Right hindlimb (tissue), 1 donor: ENCODE data around the gene F10.
A peak's percentile ranks its signal among the peaks of the same experiment; 100 is the strongest.
"Not testable (repeated sequence)": the region's sequence is repeated elsewhere in the genome, so short reads cannot be mapped to it uniquely, and the experiment has no call there.

Experiments
- DNase-seq: peaks from one replicate; pipeline ENCODE4 v3.0.0-alpha.2; 2018

The F10 gene

GRCh38 chr13:113122550-113123225, at the start of gene F10:
Gene F10 (plus strand): TSS chr13:113122799. CDS start chr13:113122856, 57 bp downstream.
- DNase-seq, result peak; percentile 75

- no peak for DNase-seq
Observed at GRCh38 chr13:113073942-113074341, 48.7 kb upstream of the F10 start.

- no peak for DNase-seq
Observed at GRCh38 chr13:113074401-113074800, 48.2 kb upstream of the F10 start.

GRCh38 chr13:113074876-113075275, 47.7 kb upstream of the F10 start:
- DNase-seq, result no peak

- no peak for DNase-seq
Observed at GRCh38 chr13:113075711-113076110, 46.9 kb upstream of the F10 start.

- no peak for DNase-seq
Observed at GRCh38 chr13:113076681-113077401, 45.8 kb upstream of the F10 start.

GRCh38 chr13:113077566-113077952, 45.0 kb upstream of the F10 start:
- DNase-seq, result no peak

- no peak for DNase-seq
Observed at GRCh38 chr13:113077953-113078901, 44.4 kb upstream of the F10 start.

GRCh38 chr13:113078902-113079780, 43.5 kb upstream of the F10 start:
- DNase-seq, result peak; percentile 82

GRCh38 chr13:113079781-113080080, 42.9 kb upstream of the F10 start:
- not testable (repeated sequence) for DNase-seq

- no peak for DNase-seq
Observed at GRCh38 chr13:113080361-113080831, 42.2 kb upstream of the F10 start.

- DNase-seq, result no peak
Observed at GRCh38 chr13:113080901-113081521, 41.6 kb upstream of the F10 start.

- DNase-seq, result no peak
Observed at GRCh38 chr13:113082198-113083021, 40.2 kb upstream of the F10 start.

- DNase-seq, result no peak
Observed at GRCh38 chr13:113083022-113083373, 39.6 kb upstream of the F10 start.

- DNase-seq, result peak; percentile 82
Observed at GRCh38 chr13:113083402-113084061, 39.1 kb upstream of the F10 start.

GRCh38 chr13:113084094-113084942, 38.3 kb upstream of the F10 start:
- DNase-seq, result no peak

GRCh38 chr13:113084943-113085540, 37.6 kb upstream of the F10 start:
- DNase-seq, result no peak

GRCh38 chr13:113086031-113086750, 36.4 kb upstream of the F10 start:
- no peak for DNase-seq
